GM23248 (cell line): ENCODE data around the gene ETV6. TPM values are rescaled to one million over a fixed set of nuclear protein-coding genes. Genes with fewer than 3 reads are reported as not detected.

Source experiments
- DNase-seq: peaks from one replicate; pipeline ENCODE4 v3.0.0-alpha.2; 2015
- H2AFZ ChIP-seq: fragments of 200-600 bp; sonication (generic); 2 replicates; pipeline ENCODE4 v1.6.1; 2016; ENCODE audit warnings: antibody characterized with exemption
- H3F3A ChIP-seq: fragments of 200-600 bp; sonication (generic); 2 replicates; pipeline ENCODE4 v1.6.1; 2016; ENCODE audit warnings: mild to moderate bottlenecking, antibody characterized with exemption, mixed run types; ENCODE audit not compliant: insufficient read depth
- H3K27ac ChIP-seq: fragments of 200-600 bp; sonication (generic); 2 replicates; pipeline ENCODE4 v1.5.1; 2016; ENCODE audit warnings: mild to moderate bottlenecking
- H3K27me3 ChIP-seq: fragments of 200-600 bp; sonication (generic); replicated peaks from 2 replicates; pipeline ENCODE4 v1.6.1; 2016; ENCODE audit warnings: mild to moderate bottlenecking; ENCODE audit not compliant: insufficient read depth
- H3K36me3 ChIP-seq: fragments of 200-600 bp; sonication (generic); 2 replicates; pipeline ENCODE4 v1.6.1; 2016; ENCODE audit warnings: low read depth, mild to moderate bottlenecking
- H3K4me1 ChIP-seq: fragments of 200-600 bp; sonication (generic); 2 replicates; pipeline ENCODE4 v1.6.1; 2016; ENCODE audit warnings: mild to moderate bottlenecking; ENCODE audit not compliant: insufficient read depth
- H3K4me2 ChIP-seq: fragments of 200-600 bp; sonication (generic); one replicate; pipeline ENCODE4 v1.6.1; 2016; ENCODE audit warnings: mild to moderate bottlenecking; ENCODE audit not compliant: unreplicated experiment
- H3K4me3 ChIP-seq: fragments of 200-600 bp; sonication (generic); 2 replicates; pipeline ENCODE4 v1.5.1; 2016; ENCODE audit warnings: mild to moderate bottlenecking
- H3K79me2 ChIP-seq: fragments of 200-600 bp; sonication (generic); 2 replicates; pipeline ENCODE4 v1.6.1; 2016; ENCODE audit warnings: mild to moderate bottlenecking; ENCODE audit not compliant: insufficient read depth
- H3K9ac ChIP-seq: fragments of 200-600 bp; sonication (generic); 2 replicates; pipeline ENCODE4 v1.6.1; 2016; ENCODE audit warnings: mild to moderate bottlenecking
- H3K9me2 ChIP-seq: fragments of 200-600 bp; sonication (generic); 2 replicates; pipeline ENCODE4 v1.6.1; 2016; ENCODE audit warnings: mixed run types, mild to moderate bottlenecking, moderate library complexity; ENCODE audit not compliant: insufficient read depth
- H3K9me3 ChIP-seq: fragments of 200-600 bp; sonication (generic); one replicate; pipeline ENCODE4 v1.6.1; 2017; ENCODE audit warnings: low read depth
- H4K20me1 ChIP-seq: fragments of 200-600 bp; sonication (generic); 2 replicates; pipeline ENCODE4 v1.6.0; 2016; ENCODE audit not compliant: insufficient read depth
- EZH2 ChIP-seq: fragments of 200-600 bp; sonication (generic); IDR thresholded peaks from 2 replicates; pipeline ENCODE4 v1.6.1; 2018; ENCODE audit warnings: antibody characterized with exemption, mild to moderate bottlenecking; ENCODE audit not compliant: insufficient read depth, poor library complexity, severe bottlenecking
- EZH2phosphoT487 ChIP-seq: fragments of 200-600 bp; sonication (generic); IDR thresholded peaks from 2 replicates; pipeline ENCODE4 v1.6.1; 2018; ENCODE audit warnings: antibody characterized with exemption, moderate library complexity, mild to moderate bottlenecking, low read depth; ENCODE audit not compliant: insufficient read depth
- WGBS, 2 experiments: methylation state at CpG; one replicate each; pipeline ENCODE4 v1.1.6; 2015 to 2017; ENCODE audit warnings: low lambda C conversion rate in 2 of 2, low coverage in 1 of 2; ENCODE audit errors: missing lambda C conversion rate in 2 of 2; 5-methylcytosine and 5-hydroxymethylcytosine counted together
- in situ Hi-C: fragments of 300-500 bp; cut with MboI; formaldehyde crosslinking; loops from 2 replicates; pipeline ENCODE4 v1.15.0; 2020
- polyA plus RNA-seq: library from polyadenylated mRNA; unstranded; fragments of >200 nt; fragmentation: Nextera tagmentation; extraction: Ambion mirVana; gene quantifications from 2 replicates; pipeline ENCODE4 v1.2.1, GENCODE V29; 2016
- total RNA-seq: library from RNA; depleted of rRNA; stranded (reverse); fragments of >200 nt; shearing (Covaris generic); gene quantifications from 2 replicates; pipeline ENCODE4 v1.2.3, GENCODE V29; 2014

Gene ETV6
- total and polyA plus RNA-seq, 2 experiments from 2014 or later, result 2.5 to 10.4 TPM

GRCh38 chr12:11759494-11759878, 110.0 kb downstream of the ETV6 start:
- H3K27ac ChIP-seq, result no peak overlapping the region
- in situ Hi-C loops, result no loop called here
- no peak overlapping the region for H3K4me3 ChIP-seq
- H3F3A ChIP-seq, result peaks cover 26% of the 10 kb centered on the region
- H3K27me3 ChIP-seq, result no peaks in the 10 kb centered on the region
- peaks cover 12% of the 10 kb centered on the region for H3K79me2 ChIP-seq
- H3K9me3 ChIP-seq, result no peaks in the 10 kb centered on the region
- DNase-seq, result no peak
- H3K4me1 ChIP-seq, result peaks cover 30% of the 10 kb centered on the region
- no peak overlapping the region for H3K4me2 ChIP-seq
- TF ChIP-seq EZH2, result no peak
- no peaks in the 10 kb centered on the region for H3K9me2 ChIP-seq
- no peaks in the 10 kb centered on the region for H4K20me1 ChIP-seq
- 95 to 97% methylated on average over 5 of the region's 5 CpGs for WGBS, 2 experiments
- H3K36me3 ChIP-seq, result no peaks in the 10 kb centered on the region
- H3K9ac ChIP-seq, result no peak overlapping the region
- H2AFZ ChIP-seq, result no peak overlapping the region

GRCh38 chr12:11759899-11760298, 110.4 kb downstream of the ETV6 start:
- Histone ChIP-seq H4K20me1 (no peaks in the 10 kb centered on the region), H3K27me3 (no peaks in the 10 kb centered on the region), H3K4me2 (no peak overlapping the region), H3K9ac (no peak overlapping the region), H2AFZ (no peak overlapping the region), H3K79me2 (peaks cover 12% of the 10 kb centered on the region), H3K4me3 (no peak overlapping the region), H3K27ac (no peak overlapping the region), H3K9me3 (no peaks in the 10 kb centered on the region), H3F3A (peaks cover 30% of the 10 kb centered on the region), H3K9me2 (no peaks in the 10 kb centered on the region), H3K4me1 (peaks cover 34% of the 10 kb centered on the region), H3K36me3 (no peaks in the 10 kb centered on the region)
- TF ChIP-seq EZH2, result no peak
- no peak for TF ChIP-seq EZH2phosphoT487
- in situ Hi-C loops, result no loop called here
- DNase-seq, result no peak
- WGBS, 2 experiments, result 93 to 95% methylated on average over 3 of the region's 3 CpGs

GRCh38 chr12:11761869-11762567, 112.5 kb downstream of the ETV6 start:
- 94 to 98% methylated on average over 8 of the region's 8 CpGs for WGBS, 2 experiments
- DNase-seq, result no peak
- Histone ChIP-seq H3K9me2 (no peaks in the 10 kb centered on the region), H3K36me3 (no peaks in the 10 kb centered on the region), H3K4me3 (no peak overlapping the region), H3K9ac (peak overlapping the region; percentile 23; the same call in 1 of the 2 replicates), H3K9me3 (no peaks in the 10 kb centered on the region), H2AFZ (no peak overlapping the region), H3K27me3 (no peaks in the 10 kb centered on the region), H3K79me2 (peaks cover 15% of the 10 kb centered on the region), H4K20me1 (no peaks in the 10 kb centered on the region), H3K4me2 (peak overlapping the region; percentile 32), H3K4me1 (peaks cover 50% of the 10 kb centered on the region), H3F3A (peaks cover 50% of the 10 kb centered on the region), H3K27ac (peak overlapping the region; percentile 79)
- in situ Hi-C loops, result no loop called here
- TF ChIP-seq EZH2 (no peak), EZH2phosphoT487 (no peak)

- no peaks in the 10 kb centered on the region for H3K9me3 ChIP-seq
- H2AFZ ChIP-seq, result no peak overlapping the region
- peak overlapping the region; percentile 41 for H3K4me2 ChIP-seq
- no peak overlapping the region for H3K4me3 ChIP-seq
- no peaks in the 10 kb centered on the region for H3K9me2 ChIP-seq
- H3F3A ChIP-seq, result peaks cover 57% of the 10 kb centered on the region
- H3K27me3 ChIP-seq, result no peaks in the 10 kb centered on the region
- TF ChIP-seq EZH2 (no peak), EZH2phosphoT487 (no peak)
- H3K79me2 ChIP-seq, result peaks cover 24% of the 10 kb centered on the region
- peaks cover 50% of the 10 kb centered on the region for H3K4me1 ChIP-seq
- 80 to 84% methylated on average over 9 of the region's 9 CpGs for WGBS, 2 experiments
- peak overlapping the region; percentile 79 for H3K27ac ChIP-seq
- H3K9ac ChIP-seq, result peak overlapping the region; percentile 23; the same call in 1 of the 2 replicates
- DNase-seq, result peak; percentile 66
- H4K20me1 ChIP-seq, result no peaks in the 10 kb centered on the region
- in situ Hi-C loops, result no loop called here
- H3K36me3 ChIP-seq, result no peaks in the 10 kb centered on the region
Measured at GRCh38 chr12:11762723-11763326, 113.4 kb downstream of the ETV6 start.
